GM12878 (cell line): ENCODE measurements around the gene OFD1. TPM values are rescaled to one million over a fixed set of nuclear protein-coding genes. Genes with fewer than 3 reads are reported as not detected.

ENCODE experiments used
- ATAC-seq: fragments of 200-7000 bp; cut with Tn5 transposase; 3 replicates; pipeline ENCODE4 v1.9.1; 2020; ENCODE audit warnings: mild to moderate bottlenecking, moderate library complexity
- BruUV-seq: library from RNA; stranded (reverse); fragments of 400-500 nt; replicated peaks from 2 replicates; lab custom pipeline; 2021; lab: Mats Ljungman, UMichigan
- CTCF ChIA-PET: fragments of 300-600 bp; sonication (Branson Sonifier 250); formaldehyde crosslinking; extraction: SDS; loops from one replicate; lab custom pipeline; 2021; ENCODE audit warnings: inconsistent platforms; lab: Yijun Ruan, JAX
- POLR2A ChIA-PET: fragments of 350-600 bp; formaldehyde crosslinking; extraction: SDS; loops from one replicate; lab custom pipeline; 2021; ENCODE audit warnings: inconsistent platforms; lab: Charles Lee
- RAD21 ChIA-PET: fragments of 300-600 bp; sonication (Branson Sonifier 250); formaldehyde crosslinking; loops from one replicate; lab custom pipeline; 2023; ENCODE audit warnings: antibody characterized with exemption; ENCODE audit not compliant: unreplicated experiment; lab: Charles Lee
- SMC1A ChIA-PET: fragments of 300-600 bp; sonication (Branson Sonifier 250); formaldehyde crosslinking; loops from one replicate; lab custom pipeline; 2023; ENCODE audit not compliant: unreplicated experiment, uncharacterized antibody; lab: Charles Lee
- DNase-seq: peaks from one replicate; pipeline ENCODE4 v3.0.0-alpha.2; 2011; ENCODE audit warnings: low read depth, low spot score
- FAIRE-seq: peaks from 3 replicates; lab custom pipeline; 2011; peaks lifted over from hg19 to GRCh38; lab: Jason Lieb, UNC
- H2AFZ ChIP-seq: 2 replicates; pipeline ENCODE4 v1.6.0; 2011; ENCODE audit warnings: low read depth, low read length, control low read depth; ENCODE audit not compliant: control insufficient read depth
- H3K27ac ChIP-seq: 2 replicates; pipeline ENCODE4 v1.5.1; 2011; ENCODE audit warnings: control low read depth; ENCODE audit not compliant: control insufficient read depth, insufficient read depth
- H3K27me3 ChIP-seq, 2 experiments: replicated peaks in 1 of 2; 2 replicates each; pipeline versions ENCODE4 v1.6.0 to v1.6.1; 2011; ENCODE audit warnings: low read length in 1 of 2; ENCODE audit not compliant: control insufficient read depth in 2 of 2, insufficient read depth in 2 of 2
- H3K36me3 ChIP-seq, 2 experiments: 2 replicates each; pipeline ENCODE4 v1.5.1; 2011; ENCODE audit warnings: low read length in 1 of 2; ENCODE audit not compliant: control insufficient read depth in 2 of 2, insufficient read depth in 2 of 2
- H3K4me1 ChIP-seq: 2 replicates; pipeline ENCODE4 v1.6.1; 2011; ENCODE audit warnings: mild to moderate bottlenecking, low read length, moderate library complexity, mixed read lengths; ENCODE audit not compliant: control insufficient read depth, insufficient read depth
- H3K4me2 ChIP-seq: 2 replicates; pipeline ENCODE4 v1.6.0; 2011; ENCODE audit warnings: control low read depth; ENCODE audit not compliant: control insufficient read depth, insufficient read depth
- H3K4me3 ChIP-seq: fragments of 200-600 bp; sonication (generic); 2 replicates; pipeline ENCODE4 v1.5.1; 2016
- H3K79me2 ChIP-seq: 2 replicates; pipeline ENCODE4 v1.6.0; 2011; ENCODE audit warnings: low read length; ENCODE audit not compliant: control insufficient read depth, insufficient read depth
- H3K9ac ChIP-seq: 2 replicates; pipeline ENCODE4 v1.8.0; 2011; ENCODE audit warnings: low read length, control low read depth, mixed read lengths; ENCODE audit not compliant: control insufficient read depth, insufficient read depth
- H3K9me3 ChIP-seq: replicated peaks from 3 replicates; pipeline ENCODE4 v1.5.1; 2011; ENCODE audit warnings: mild to moderate bottlenecking, low read length; ENCODE audit not compliant: control insufficient read depth, insufficient read depth
- H4K20me1 ChIP-seq: 2 replicates; pipeline ENCODE4 v1.6.0; 2011; ENCODE audit not compliant: control insufficient read depth, insufficient read depth
- EP300 ChIP-seq, 2 experiments: fragments of 150-350 bp in 1 of 2; IDR thresholded peaks; 2 replicates each; pipeline ENCODE4 v1.6.1; 2011 to 2012; ENCODE audit warnings: low read depth in 2 of 2, low read length in 2 of 2, borderline replicate concordance in 1 of 2, improper control_type of control experiment in 1 of 2, inconsistent platforms in 1 of 2; ENCODE audit not compliant: control insufficient read depth in 1 of 2
- ETV6 ChIP-seq, 2 experiments: fragments of 450-650 bp in 1 of 2; IDR thresholded peaks in 1 of 2; conservative IDR thresholded peaks in 1 of 2; 2 replicates each; pipeline ENCODE4 v1.6.1; 2014; ENCODE audit warnings: antibody characterized with exemption in 1 of 2, borderline replicate concordance in 1 of 2, low read depth in 1 of 2, mild to moderate bottlenecking in 1 of 2, moderate library complexity in 1 of 2
- MTA2 ChIP-seq: fragments of 450-650 bp; IDR thresholded peaks from 2 replicates; pipeline ENCODE4 v1.6.1; 2016; ENCODE audit warnings: low read depth, mild to moderate bottlenecking, moderate library complexity
- MYB ChIP-seq: fragments of 150-350 bp; IDR thresholded peaks from 2 replicates; pipeline ENCODE4 v1.6.1; 2014; ENCODE audit warnings: mild to moderate bottlenecking, low read depth, low read length, borderline replicate concordance
- MYC ChIP-seq: IDR thresholded peaks from 2 replicates; pipeline ENCODE4 v1.6.1; 2011; ENCODE audit warnings: mild to moderate bottlenecking, low read length, moderate library complexity, inconsistent platforms; ENCODE audit not compliant: insufficient read depth, insufficient replicate concordance, insufficient read length, severe bottlenecking
- RB1 ChIP-seq: fragments of 450-650 bp; formaldehyde crosslinking; IDR thresholded peaks from 2 replicates; pipeline ENCODE4 v1.6.1; 2017; ENCODE audit warnings: mild to moderate bottlenecking, borderline replicate concordance
- SMARCA5 ChIP-seq: fragments of 450-650 bp; IDR thresholded peaks from 2 replicates; pipeline ENCODE4 v1.6.1; 2017; ENCODE audit warnings: mild to moderate bottlenecking
- TAF1 ChIP-seq: IDR thresholded peaks from 2 replicates; pipeline ENCODE4 v1.6.1; 2011; ENCODE audit warnings: mild to moderate bottlenecking, low read depth, low read length, borderline replicate concordance
- ZBTB4 ChIP-seq: fragments of 450-650 bp; formaldehyde crosslinking; IDR thresholded peaks from 2 replicates; pipeline ENCODE4 v1.4.0; 2022; ENCODE audit warnings: mild to moderate bottlenecking, moderate library complexity
- ZBTB40 ChIP-seq: fragments of 450-650 bp; IDR thresholded peaks from 2 replicates; pipeline ENCODE4 v1.6.1; 2016; ENCODE audit warnings: mild to moderate bottlenecking, moderate library complexity, borderline replicate concordance
- WGBS: methylation state at CpG from one replicate; pipeline ENCODE4 v1.1.6; 2016; ENCODE audit warnings: low lambda C conversion rate; ENCODE audit not compliant: insufficient replicate concordance, insufficient coverage; ENCODE audit errors: missing lambda C conversion rate; 5-methylcytosine and 5-hydroxymethylcytosine counted together
- in situ Hi-C: fragments of 300-500 bp; cut with MboI; formaldehyde crosslinking; loops from 9 replicates; pipeline ENCODE4 v1.14.3; 2018; ENCODE audit warnings: mixed read lengths
- intact Hi-C: fragments of 100-400 bp; cut with micrococcal nuclease; formaldehyde crosslinking; loops from one replicate; pipeline ENCODE4 v1.14.2; 2022; ENCODE audit not compliant: unreplicated experiment
- polyA plus RNA-seq, 11 experiments: library from polyadenylated mRNA; depleted of rRNA in 4 of 11; unstranded in 6 of 11; stranded (reverse) in 5 of 11; fragments of >200 nt; fragmentation: Nextera tagmentation in 4 of 11; fragmentation: Illumina TruSeq in 1 of 11; extraction: Ambion mirVana in 4 of 11; extraction: Trizol in 1 of 11; gene quantifications; 1 replicate in 1 of 11; 2 replicates in 10 of 11; pipeline versions ENCODE4 v1.2.1 to v1.2.3, GENCODE V29; 2011 to 2016; ENCODE audit warnings: inconsistent platforms in 2 of 11, missing spikeins in 2 of 11, low read depth in 1 of 11
- total RNA-seq, 4 experiments: library from RNA; depleted of rRNA in 3 of 4; stranded (reverse); fragments of >200 nt in 3 of 4; fragmentation: Illumina TruSeq in 1 of 4; extraction: Trizol in 1 of 4; gene quantifications; 2 replicates each; pipeline versions ENCODE4 v1.2.1 to v1.2.3, GENCODE V29; 2013 to 2021
- TF ChIP-seq, protein P1 (sequence below): IDR thresholded peaks from 2 replicates; pipeline ENCODE4 v1.6.1; 2012; ENCODE audit warnings: low read depth, low read length, improper control_type of control experiment

Gene OFD1
- total and polyA plus RNA-seq, 10 of the 15 experiments (the other 5 are each of a cell fraction or from before 2014, with no cell fraction given), result 22.4 to 77.2 (median 34.1) TPM

DNA sequence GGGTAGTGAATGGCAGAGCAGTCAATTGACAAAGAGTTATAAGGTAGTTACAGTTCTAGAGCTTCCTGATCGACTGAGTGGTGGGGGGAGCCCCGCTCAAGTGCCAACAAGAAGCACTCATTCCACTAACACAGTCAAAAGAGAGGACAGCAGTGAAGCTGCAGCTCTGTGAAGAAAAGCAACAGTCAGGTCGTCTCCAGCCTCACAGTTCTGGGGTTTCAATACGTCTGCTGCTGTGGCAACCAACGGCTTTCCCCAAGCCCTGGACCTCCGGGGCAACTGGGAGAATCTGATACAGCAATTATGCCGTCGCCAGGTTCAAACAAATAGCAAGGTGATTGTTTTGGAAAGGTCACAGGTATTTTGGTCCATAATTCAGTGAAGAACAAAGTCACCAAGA, 51.5 kb downstream of the OFD1 start:
- 38% methylated on average over 8 of the region's 8 CpGs for WGBS
- TF ChIP-seq ETV6 (conservative IDR thresholded peaks at IDR 0.05 in 1 of 2, IDR thresholded peaks at IDR 0.05 in 1 of 2; ENCODE audit: borderline replicate concordance in 1 of 2, low read depth in 1 of 2) (no peak), SMARCA5 (no peak), MTA2 (no peak), MYC (no peak), MYB (no peak), ZBTB4 (CRISPR knock-in tag) (no peak), EP300 (IDR thresholded peaks at IDR 0.05; ENCODE audit: borderline replicate concordance in 1 of 2, control insufficient read depth in 1 of 2, low read depth in 2 of 2, low read length in 2 of 2) (no peak), ZBTB40 (no peak), TAF1 (no peak), RB1 (no peak)
- TF ChIP-seq, protein P1, sequence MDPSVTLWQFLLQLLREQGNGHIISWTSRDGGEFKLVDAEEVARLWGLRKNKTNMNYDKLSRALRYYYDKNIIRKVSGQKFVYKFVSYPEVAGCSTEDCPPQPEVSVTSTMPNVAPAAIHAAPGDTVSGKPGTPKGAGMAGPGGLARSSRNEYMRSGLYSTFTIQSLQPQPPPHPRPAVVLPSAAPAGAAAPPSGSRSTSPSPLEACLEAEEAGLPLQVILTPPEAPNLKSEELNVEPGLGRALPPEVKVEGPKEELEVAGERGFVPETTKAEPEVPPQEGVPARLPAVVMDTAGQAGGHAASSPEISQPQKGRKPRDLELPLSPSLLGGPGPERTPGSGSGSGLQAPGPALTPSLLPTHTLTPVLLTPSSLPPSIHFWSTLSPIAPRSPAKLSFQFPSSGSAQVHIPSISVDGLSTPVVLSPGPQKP, result no peak

More for the DNA sequence above, 51.5 kb downstream of the OFD1 start:
- DNase-seq (no peak), FAIRE-seq (no peak), ATAC-seq (no peak)
- no peak overlapping the region for H3K4me2 ChIP-seq
- H3K27ac ChIP-seq, result no peak overlapping the region
- H3K36me3 ChIP-seq, result no peaks in the 10 kb centered on the region
- ChIA-PET RAD21 (no interaction called here), SMC1A (no interaction called here), CTCF (no interaction called here), POLR2A (no interaction called here)
- in situ Hi-C loops, result no loop called here
- intact Hi-C loops, result no loop called here
- no TSS peak for BruUV-seq
- no peak overlapping the region for H3K9ac ChIP-seq
- no peaks in the 10 kb centered on the region for H4K20me1 ChIP-seq
- no peak overlapping the region for H2AFZ ChIP-seq
- H3K4me3 ChIP-seq, result no peak overlapping the region
- H3K27me3 ChIP-seq, result no peaks in the 10 kb centered on the region
- no peaks in the 10 kb centered on the region for H3K4me1 ChIP-seq
- H3K79me2 ChIP-seq, result no peaks in the 10 kb centered on the region
- no peaks in the 10 kb centered on the region for H3K9me3 ChIP-seq
